Transverse colon (tissue), 4 donors: ENCODE measurements around the gene PACSIN1.

ENCODE experiments used
- CTCF ChIP-seq, 5 experiments: fragments of 200-600 bp in 3 of 5; fragments of 450-650 bp in 2 of 5; sonication (generic) in 3 of 5; IDR thresholded peaks; 1 replicate in 2 of 5; 2 replicates in 3 of 5; pipeline ENCODE4 v1.5.1; 2016 to 2017; ENCODE audit warnings: antibody characterized with exemption in 5 of 5, inconsistent platforms in 3 of 5, mild to moderate bottlenecking in 2 of 5, moderate library complexity in 1 of 5
- POLR2A ChIP-seq: fragments of 450-650 bp; IDR thresholded peaks from one replicate; pipeline ENCODE4 v1.6.1; 2016; ENCODE audit warnings: antibody characterized with exemption, mild to moderate bottlenecking, moderate library complexity
- POLR2AphosphoS5 ChIP-seq, 3 donors: sonication (generic); formaldehyde crosslinking; IDR thresholded peaks; one replicate each; pipeline ENCODE4 v1.6.1; 2016; ENCODE audit warnings: antibody characterized with exemption in 3 of 3

GRCh38 chr6:34532230-34532629 is 66.4 kb downstream of the PACSIN1 start:
- TF ChIP-seq POLR2A (no peak), POLR2AphosphoS5 (IDR thresholded peaks at IDR 0.05) (no peak), CTCF (IDR thresholded peaks at IDR 0.05) (no peak)
